CD4-positive, alpha-beta memory T cell (primary cell): ENCODE data around the gene SERPING1. TPM values are rescaled to one million over a fixed set of nuclear protein-coding genes. Genes with fewer than 3 reads are reported as not detected.

ENCODE experiments used
- CTCF ChIA-PET: fragments of 350-600 bp; sonication (Branson Sonifier 250); formaldehyde crosslinking; loops from one replicate; lab custom pipeline; 2021; ENCODE audit warnings: inconsistent platforms; ENCODE audit not compliant: partially characterized antibody; lab: Charles Lee
- POLR2A ChIA-PET: fragments of 350-600 bp; sonication (Branson Sonifier 250); formaldehyde crosslinking; loops from one replicate; lab custom pipeline; 2021; ENCODE audit not compliant: partially characterized antibody; lab: Charles Lee
- DNase-seq, 5 donors: peaks; one replicate each; pipeline versions ENCODE4 v3.0.0 to v3.0.0-alpha.2; 2020 to 2022; ENCODE audit warnings: mixed read lengths in 1 of 5
- H3K27ac ChIP-seq: one replicate; pipeline ENCODE4 v1.7.0; 2013; ENCODE audit warnings: low read depth, low read length
- H3K27me3 ChIP-seq: 2 replicates; pipeline ENCODE4 v1.7.0; 2013; ENCODE audit warnings: mild to moderate bottlenecking, low read length, moderate library complexity; ENCODE audit not compliant: insufficient read depth
- H3K36me3 ChIP-seq: 2 replicates; pipeline ENCODE4 v1.7.0; 2013; ENCODE audit warnings: mild to moderate bottlenecking, low read length, moderate library complexity; ENCODE audit not compliant: insufficient read depth
- H3K4me1 ChIP-seq: 2 replicates; pipeline ENCODE4 v1.7.0; 2013; ENCODE audit warnings: mild to moderate bottlenecking, low read length, moderate library complexity; ENCODE audit not compliant: insufficient read depth
- H3K4me3 ChIP-seq, 2 donors: one replicate each; pipeline ENCODE4 v1.7.0; 2013; ENCODE audit warnings: low read length in 2 of 2, mild to moderate bottlenecking in 1 of 2
- H3K9me3 ChIP-seq, 2 donors: one replicate each; pipeline ENCODE4 v1.7.0; 2013; ENCODE audit warnings: low read length in 2 of 2, control low read depth in 1 of 2; ENCODE audit not compliant: control insufficient read depth in 1 of 2
- H3K27ac Mint-ChIP-seq, 7 donors: one replicate each; pipeline ENCODE4 v1.8.0; 2020 to 2021; ENCODE audit warnings: mixed read lengths in 7 of 7, mild to moderate bottlenecking in 6 of 7, inconsistent platforms in 3 of 7, moderate library complexity in 3 of 7
- H3K27me3 Mint-ChIP-seq, 2 donors: one replicate each; pipeline ENCODE4 v1.8.0; 2020 to 2021; ENCODE audit warnings: mixed read lengths in 2 of 2
- H3K36me3 Mint-ChIP-seq, 2 donors: one replicate each; pipeline ENCODE4 v1.8.0; 2020 to 2021; ENCODE audit warnings: mixed read lengths in 2 of 2, inconsistent platforms in 1 of 2, mild to moderate bottlenecking in 1 of 2
- H3K4me1 Mint-ChIP-seq, 4 donors: one replicate each; pipeline ENCODE4 v1.8.0; 2020 to 2021; ENCODE audit warnings: mixed read lengths in 4 of 4, mild to moderate bottlenecking in 1 of 4
- H3K4me3 Mint-ChIP-seq, 8 donors: one replicate each; pipeline ENCODE4 v1.8.0; 2020 to 2021; ENCODE audit warnings: mixed read lengths in 8 of 8, mild to moderate bottlenecking in 7 of 8, moderate library complexity in 6 of 8, inconsistent platforms in 3 of 8
- H3K9me3 Mint-ChIP-seq, 8 donors: one replicate each; pipeline ENCODE4 v1.8.0; 2020 to 2021; ENCODE audit warnings: mixed read lengths in 8 of 8, mild to moderate bottlenecking in 5 of 8, inconsistent platforms in 3 of 8, moderate library complexity in 1 of 8
- intact Hi-C: fragments of 100-400 bp; cut with micrococcal nuclease; formaldehyde crosslinking; loops from one replicate; pipeline ENCODE4 v1.15.1; 2023
- polyA plus RNA-seq, 2 donors: library from polyadenylated mRNA; unstranded; fragments of 300-500 nt; fragmentation: Illumina TruSeq; gene quantifications; one replicate each; pipeline ENCODE4 v1.2.3, GENCODE V29; 2021
- total RNA-seq, 2 experiments: library from RNA; stranded (reverse); gene quantifications; one replicate each; pipeline ENCODE4 v1.2.3, GENCODE V29; 2021

Gene SERPING1
- total and polyA plus RNA-seq, 4 experiments from 2014 or later = not detected

DNA sequence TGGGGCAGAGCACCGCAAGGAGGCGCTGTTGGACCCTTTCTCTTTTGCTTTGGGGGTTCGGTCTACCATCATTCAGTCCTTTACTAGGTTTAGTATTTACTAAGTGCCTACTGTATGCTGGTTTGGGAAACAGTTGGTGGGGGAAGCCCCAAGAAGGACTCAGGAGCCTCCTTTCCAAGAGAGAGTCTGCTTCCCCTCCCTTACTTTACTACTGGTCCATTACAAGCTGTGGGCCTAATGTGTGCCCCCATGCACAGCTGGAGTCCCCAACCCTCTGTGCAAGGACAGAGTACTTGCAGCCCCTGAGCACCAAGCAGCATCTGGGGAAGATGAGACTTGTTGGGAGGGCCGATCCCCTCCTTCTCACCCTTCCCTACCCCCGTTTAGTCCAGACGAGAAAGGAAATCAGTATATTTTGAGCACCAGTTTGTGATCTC is 29.1 kb upstream of the SERPING1 start:
- ChIA-PET POLR2A (interaction anchor here (0.6 to 2.9 kb wide), 20 partner anchors 10 to 1005 kb away, joined by 3 to 20 read pairs (median 5); partner anchors contain the start of genes MED19, SELENOH, SLC43A1 and SLC43A3), CTCF (interaction anchor here (0.7 to 6.0 kb wide), 44 partner anchors 10 to 1009 kb away, joined by 3 to 181 read pairs (median 4); partner anchors contain the start of genes SELENOH, SLC43A1, TIMM10 and TMX2)
- Histone ChIP-seq H3K27me3 (no peaks in the 10 kb centered on the region), H3K4me1 (peaks cover 28% of the 10 kb centered on the region), H3K27ac (peak overlapping the region; percentile 93), H3K9me3 (no peaks in the 10 kb centered on the region), H3K4me3 (peak overlapping the region; percentile 67 to 81), H3K36me3 (no peaks in the 10 kb centered on the region)
- peak overlapping the region; percentile 94 to 100 (median 99) for H3K4me3 Mint-ChIP-seq
- H3K27me3 Mint-ChIP-seq = no peaks in the 10 kb centered on the region
- no peaks in the 10 kb centered on the region for H3K9me3 Mint-ChIP-seq
- H3K27ac Mint-ChIP-seq = peak overlapping the region; percentile 95 to 99 (median 98)
- peaks cover 25 to 59% (median 38%) of the 10 kb centered on the region in 4 donors for H3K4me1 Mint-ChIP-seq
- H3K36me3 Mint-ChIP-seq = peaks cover 4 to 33% of the 10 kb centered on the region in 2 donors
- DNase-seq = peak in 4 of 5 donors; percentile 85 to 88 (median 86)
- intact Hi-C loops = loop anchor here (1.0 to 5.0 kb wide), 6 partner anchors 73 to 1009 kb away; partner anchors contain the start of genes LPXN, SELENOH and ZFP91

DNA sequence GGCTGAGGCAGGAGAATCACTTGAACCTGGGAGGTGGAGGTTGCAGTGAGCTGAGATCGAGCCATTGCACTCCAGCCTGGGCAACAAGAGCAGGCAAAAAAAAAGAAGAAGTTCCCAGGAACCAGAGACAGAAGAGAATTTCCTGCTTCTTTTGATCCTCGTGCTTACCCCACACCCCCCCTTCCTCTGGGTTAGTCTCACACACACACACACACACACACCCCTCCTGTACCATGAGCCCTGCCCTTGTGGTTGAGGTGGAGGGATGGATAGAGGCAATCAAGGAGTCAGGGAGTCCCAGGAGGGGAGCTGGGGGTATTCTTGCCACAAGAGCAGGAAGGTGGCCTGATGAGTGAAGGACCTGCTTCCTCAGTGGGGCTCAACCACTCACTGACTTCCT is 25.9 kb upstream of the SERPING1 start:
- intact Hi-C loops = no loop called here
- peaks cover 4 to 6% of the 10 kb centered on the region in 2 donors for H3K27me3 Mint-ChIP-seq
- Histone ChIP-seq H3K27ac (no peak overlapping the region), H3K9me3 (no peaks in the 10 kb centered on the region), H3K4me3 (no peak overlapping the region), H3K36me3 (no peaks in the 10 kb centered on the region), H3K4me1 (peaks cover 6% of the 10 kb centered on the region), H3K27me3 (no peaks in the 10 kb centered on the region)
- peak overlapping the region in 3 of 7 donors; percentile 13 to 42 (median 18) for H3K27ac Mint-ChIP-seq
- no peak for DNase-seq
- CTCF ChIA-PET = interaction anchor here (1.1 to 6.0 kb wide), 6 partner anchors 39 to 953 kb away, joined by 3 to 181 read pairs (median 14); no protein-coding TSS in a partner anchor
- H3K4me3 Mint-ChIP-seq = no peak overlapping the region
- H3K4me1 Mint-ChIP-seq = peaks cover 3 to 26% (median 13%) of the 10 kb centered on the region in 4 donors
- H3K36me3 Mint-ChIP-seq = peaks cover 0 to 11% of the 10 kb centered on the region in 2 donors
- POLR2A ChIA-PET = no interaction called here
- H3K9me3 Mint-ChIP-seq = no peaks in the 10 kb centered on the region

DNA sequence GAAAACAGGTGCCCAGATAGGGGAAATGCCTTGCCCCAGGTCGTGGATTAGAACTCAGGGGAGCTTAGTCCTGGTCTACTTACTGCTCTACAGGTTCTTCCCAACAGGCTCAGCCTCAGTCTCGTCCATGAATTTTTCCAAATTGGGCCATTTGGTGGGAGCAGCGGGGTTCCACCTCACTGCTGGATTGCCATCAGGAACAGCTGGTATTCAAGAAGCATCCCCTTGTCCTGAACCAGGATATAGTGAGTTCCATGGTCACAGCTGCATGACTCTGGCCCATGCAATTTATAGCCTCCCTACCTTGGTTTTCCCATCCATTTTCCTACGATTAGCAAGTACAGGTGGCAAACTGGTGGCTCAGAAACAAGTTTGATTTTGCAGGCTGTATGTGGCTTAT is 23.4 kb upstream of the SERPING1 start:
- Histone ChIP-seq H3K4me3 (no peak overlapping the region), H3K27me3 (no peaks in the 10 kb centered on the region), H3K9me3 (no peaks in the 10 kb centered on the region), H3K4me1 (no peaks in the 10 kb centered on the region), H3K36me3 (no peaks in the 10 kb centered on the region), H3K27ac (no peak overlapping the region)
- ChIA-PET POLR2A (no interaction called here), CTCF (interaction anchor here (1.0 to 1.2 kb wide), 6 partner anchors 67 to 245 kb away, joined by 3 to 5 read pairs (median 4); no protein-coding TSS in a partner anchor)
- no peaks in the 10 kb centered on the region for H3K36me3 Mint-ChIP-seq
- H3K4me3 Mint-ChIP-seq = no peak overlapping the region
- intact Hi-C loops = no loop called here
- DNase-seq = no peak
- peaks cover 0 to 9% (median 6%) of the 10 kb centered on the region in 4 donors for H3K4me1 Mint-ChIP-seq
- H3K9me3 Mint-ChIP-seq = no peaks in the 10 kb centered on the region
- H3K27me3 Mint-ChIP-seq = peaks cover 4 to 6% of the 10 kb centered on the region in 2 donors
- H3K27ac Mint-ChIP-seq = peak overlapping the region in 1 of 7 donors; percentile 36

DNA sequence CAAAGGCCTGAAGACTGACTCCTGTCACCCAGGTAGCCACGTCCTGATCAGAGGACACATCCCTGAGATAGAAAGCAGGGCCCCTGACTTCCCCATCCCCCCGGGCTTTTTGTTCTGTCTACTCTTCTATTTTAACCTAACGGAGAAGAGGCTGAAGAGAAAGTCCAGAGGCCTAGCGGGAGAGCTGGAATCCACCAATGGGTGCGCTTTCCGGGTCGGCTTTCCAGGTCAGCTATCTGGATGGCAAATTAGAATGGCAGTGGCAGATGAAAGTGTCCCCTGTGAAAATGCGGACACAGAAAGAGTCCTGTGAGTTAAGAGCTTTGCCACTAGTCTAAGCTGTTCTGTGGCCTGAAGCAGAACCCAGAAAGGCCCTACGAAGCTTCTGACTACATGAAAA is 13.1 kb upstream of the SERPING1 start:
- intact Hi-C loops = no loop called here
- no peaks in the 10 kb centered on the region for H3K9me3 ChIP-seq
- H3K27me3 ChIP-seq = no peaks in the 10 kb centered on the region
- ChIA-PET POLR2A (no interaction called here), CTCF (interaction anchor here (0.9 to 1.0 kb wide), 2 partner anchors 9 to 16 kb away, joined by 3 to 4 read pairs; no protein-coding TSS in a partner anchor)
- H3K4me3 Mint-ChIP-seq = no peak overlapping the region
- no peaks in the 10 kb centered on the region for H3K9me3 Mint-ChIP-seq
- H3K27ac Mint-ChIP-seq = no peak overlapping the region
- no peaks in the 10 kb centered on the region for H3K4me1 ChIP-seq
- peaks cover 0 to 4% (median under 1%) of the 10 kb centered on the region in 4 donors for H3K4me1 Mint-ChIP-seq
- no peak overlapping the region for H3K27ac ChIP-seq
- peaks cover 0 to 3% of the 10 kb centered on the region in 2 donors for H3K27me3 Mint-ChIP-seq
- H3K36me3 Mint-ChIP-seq = no peaks in the 10 kb centered on the region
- no peak for DNase-seq
- no peaks in the 10 kb centered on the region for H3K36me3 ChIP-seq
- no peak overlapping the region for H3K4me3 ChIP-seq

DNA sequence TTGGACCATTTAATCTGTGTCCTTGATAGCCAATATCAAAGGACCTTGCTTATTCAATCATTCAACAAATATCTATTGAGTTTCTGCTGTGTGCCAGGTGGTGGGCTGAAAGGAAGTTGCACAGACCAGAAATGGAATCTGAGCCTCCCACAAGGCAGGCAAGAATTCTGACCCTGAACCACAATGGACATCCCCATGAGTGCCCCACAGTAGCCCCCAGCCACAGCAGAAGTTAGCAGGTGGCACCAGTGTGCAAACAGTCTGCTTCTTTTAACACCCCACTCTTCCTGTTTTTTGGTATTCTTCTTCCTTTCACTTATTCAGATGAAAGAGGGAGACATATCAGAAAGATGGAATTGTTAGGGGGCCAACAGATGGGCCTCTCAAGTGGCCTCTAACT is 12.2 kb upstream of the SERPING1 start:
- no peaks in the 10 kb centered on the region for H3K27me3 ChIP-seq
- no peaks in the 10 kb centered on the region for H3K36me3 ChIP-seq
- peaks cover 0 to 4% (median under 1%) of the 10 kb centered on the region in 4 donors for H3K4me1 Mint-ChIP-seq
- no peak overlapping the region for H3K4me3 ChIP-seq
- H3K4me1 ChIP-seq = no peaks in the 10 kb centered on the region
- POLR2A ChIA-PET = no interaction called here
- H3K9me3 Mint-ChIP-seq = no peaks in the 10 kb centered on the region
- CTCF ChIA-PET = no interaction called here
- DNase-seq = no peak
- no peak overlapping the region for H3K27ac ChIP-seq
- intact Hi-C loops = no loop called here
- H3K4me3 Mint-ChIP-seq = no peak overlapping the region
- no peaks in the 10 kb centered on the region for H3K36me3 Mint-ChIP-seq
- H3K27me3 Mint-ChIP-seq = peaks cover 0 to 4% of the 10 kb centered on the region in 2 donors
- H3K9me3 ChIP-seq = no peaks in the 10 kb centered on the region
- no peak overlapping the region for H3K27ac Mint-ChIP-seq

DNA sequence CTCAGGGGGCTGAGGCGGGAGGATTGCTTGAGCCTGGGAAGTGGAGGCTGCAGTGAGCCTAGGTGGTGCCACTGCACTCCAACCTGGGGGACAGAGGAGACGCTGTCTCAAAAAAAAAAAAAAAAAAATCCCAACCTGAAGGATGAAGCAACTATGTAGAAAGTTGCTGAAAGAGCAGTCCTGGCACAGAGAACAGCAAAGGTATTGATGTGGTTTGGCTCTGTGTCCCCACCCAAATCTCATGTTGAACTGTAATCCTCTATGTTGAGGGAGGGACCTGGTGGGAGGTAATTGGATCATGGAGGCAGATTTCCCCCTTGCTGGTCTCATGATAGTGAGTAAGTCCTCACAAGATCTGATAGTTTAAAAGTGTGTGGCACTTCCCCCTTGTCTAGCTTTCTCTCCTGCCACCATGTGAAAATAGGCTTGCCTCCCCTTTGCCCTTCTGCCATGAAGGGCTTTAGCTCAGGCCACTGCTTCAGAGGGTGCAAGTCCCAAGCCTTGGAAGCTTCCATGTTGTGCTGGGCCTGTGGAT is 10.7 kb upstream of the SERPING1 start:
- H3K36me3 Mint-ChIP-seq = no peaks in the 10 kb centered on the region
- intact Hi-C loops = no loop called here
- no peak for DNase-seq

DNA sequence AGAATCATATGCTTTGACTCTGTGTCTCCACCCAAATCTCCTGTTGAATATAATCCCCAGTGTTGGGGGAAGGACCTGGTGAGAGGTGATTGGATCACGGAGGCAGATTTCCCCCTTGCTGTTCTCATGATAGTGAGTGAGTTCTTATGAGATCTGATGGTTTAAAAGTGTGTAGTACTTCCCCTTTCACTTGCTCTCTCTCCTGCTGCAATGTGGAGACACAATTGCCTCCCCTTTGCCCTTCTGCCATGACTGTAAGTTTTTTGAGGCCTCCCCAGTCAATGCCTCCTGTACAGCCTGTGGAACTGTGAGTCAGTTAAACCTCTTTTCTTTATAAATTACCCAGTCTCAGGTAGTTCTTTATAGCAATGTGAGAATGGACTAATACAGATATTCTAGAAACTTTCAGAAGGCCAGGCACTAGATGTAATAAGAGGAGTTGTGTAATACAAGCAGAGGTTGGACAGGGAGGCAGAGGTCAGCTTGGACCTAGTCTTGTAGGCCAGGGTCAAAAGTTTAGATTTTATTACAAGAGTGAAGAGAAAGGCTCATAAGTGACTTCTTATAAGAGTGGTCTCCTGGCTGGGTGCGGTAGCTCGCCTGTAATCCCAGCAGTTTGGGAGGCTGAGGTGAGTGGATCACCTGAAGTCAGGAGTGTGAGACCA is 9.3 kb upstream of the SERPING1 start:
- Mint-ChIP-seq H3K4me1 (peaks cover 0 to 4% (median under 1%) of the 10 kb centered on the region in 4 donors), H3K4me3 (no peak overlapping the region), H3K36me3 (no peaks in the 10 kb centered on the region), H3K9me3 (no peaks in the 10 kb centered on the region), H3K27me3 (peaks cover 3 to 5% of the 10 kb centered on the region in 2 donors), H3K27ac (no peak overlapping the region)
- H3K27ac ChIP-seq = no peak overlapping the region
- no peaks in the 10 kb centered on the region for H3K27me3 ChIP-seq
- H3K36me3 ChIP-seq = no peaks in the 10 kb centered on the region
- POLR2A ChIA-PET = no interaction called here
- H3K9me3 ChIP-seq = no peaks in the 10 kb centered on the region
- CTCF ChIA-PET = no interaction called here
- no peak for DNase-seq
- H3K4me1 ChIP-seq = no peaks in the 10 kb centered on the region
- no peak overlapping the region for H3K4me3 ChIP-seq
- intact Hi-C loops = no loop called here

More for the DNA sequence above, 10.7 kb upstream of the SERPING1 start:
- H3K4me1 ChIP-seq = no peaks in the 10 kb centered on the region
- no peaks in the 10 kb centered on the region for H3K36me3 ChIP-seq
- Mint-ChIP-seq H3K4me3 (no peak overlapping the region), H3K27ac (peak overlapping the region in 1 of 7 donors; percentile 43), H3K4me1 (peaks cover 0 to 4% (median under 1%) of the 10 kb centered on the region in 4 donors), H3K27me3 (peaks cover 3 to 5% of the 10 kb centered on the region in 2 donors), H3K9me3 (no peaks in the 10 kb centered on the region)
- H3K9me3 ChIP-seq = no peaks in the 10 kb centered on the region
- POLR2A ChIA-PET = no interaction called here
- no peak overlapping the region for H3K4me3 ChIP-seq
- H3K27me3 ChIP-seq = no peaks in the 10 kb centered on the region
- CTCF ChIA-PET = no interaction called here
- no peak overlapping the region for H3K27ac ChIP-seq
